NCI-H146 treated with DMSO at 0.1 percent for 48 hours (cell line): Measurements from ENCODE around the gene CDKL1.

Experiments
- DNase-seq: peaks from one replicate; lab custom pipeline; 2025; ENCODE audit not compliant: unreplicated experiment; lab: John Stamatoyannopoulos, UW

The CDKL1 gene

DNA sequence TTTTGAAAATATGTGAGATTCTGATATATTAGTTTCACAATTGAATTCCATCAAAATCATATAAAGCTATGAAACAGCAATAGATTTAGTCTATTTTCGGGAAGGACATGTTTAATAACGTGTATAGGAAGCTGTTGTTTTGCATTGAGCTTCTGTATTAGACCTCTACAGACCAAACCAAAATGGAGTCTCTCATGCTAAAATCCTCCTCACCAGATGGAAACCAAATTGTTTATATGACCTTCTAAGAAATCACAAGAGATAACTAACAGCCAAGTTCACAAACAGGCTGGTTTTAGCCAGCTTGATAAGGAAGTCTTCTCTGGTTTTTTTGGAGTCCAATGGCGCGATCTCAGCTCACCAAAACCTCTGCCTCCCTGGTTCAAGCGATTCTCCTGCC is 108.5 kb downstream of the CDKL1 start:
- no peak for DNase-seq

DNA sequence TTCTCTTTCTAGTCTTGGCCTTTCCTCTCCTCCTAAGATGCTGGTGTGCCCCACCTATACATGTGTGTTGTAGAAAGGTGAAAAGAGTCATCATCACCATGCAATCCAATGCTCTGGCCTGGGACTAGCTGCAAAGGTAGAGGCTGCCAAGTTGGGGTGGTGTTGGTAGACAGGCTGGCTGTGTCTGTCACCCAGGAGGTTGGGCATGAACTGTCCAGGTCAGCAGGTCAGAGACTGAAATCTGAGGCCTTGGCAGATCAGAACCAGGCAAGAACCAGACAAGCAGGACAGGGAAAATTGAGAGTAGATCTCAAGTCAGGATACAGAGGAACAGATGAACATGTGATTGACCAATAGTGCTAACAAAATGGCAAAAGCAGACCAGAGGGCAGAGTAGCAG is 110.8 kb downstream of the CDKL1 start:
- no peak for DNase-seq
